ENCODE results near the gene SLC44A4.

SLC44A4 gene

GRCh38 chr6:31878222-31878621 is 575 bp downstream of the SLC44A4 start:
- Histone ChIP-seq H3K4me1 (peaks cover 7% of the 10 kb centered on the region), H3K36me3 (peaks cover 35% of the 10 kb centered on the region), H3K9me3 (no peaks in the 10 kb centered on the region), H3K4me3 (ENCODE audit: low read depth, low read length) (no peak overlapping the region), H3K27me3 (no peaks in the 10 kb centered on the region)
- no peak for DNase-seq
- no peak for TF ChIP-seq CTCF (IDR thresholded peaks at IDR 0.05; ENCODE audit: low read depth, low read length)

- DNase-seq = no peak
- Histone ChIP-seq H3K4me3 (ENCODE audit: low read depth, low read length) (no peak overlapping the region), H3K4me1 (peaks cover 6% of the 10 kb centered on the region), H3K36me3 (peaks cover 30% of the 10 kb centered on the region), H3K27me3 (no peaks in the 10 kb centered on the region), H3K9me3 (no peaks in the 10 kb centered on the region)
- no peak for TF ChIP-seq CTCF (IDR thresholded peaks at IDR 0.05; ENCODE audit: low read depth, low read length)
These were observed 1.1 kb downstream of the SLC44A4 start for GRCh38 chr6:31877651-31878161.

GRCh38 chr6:31877125-31877650 is 1.6 kb downstream of the SLC44A4 start:
- Histone ChIP-seq H3K4me1 (peaks cover under 1% of the 10 kb centered on the region; the same call in 1 of the 2 replicates), H3K27me3 (no peaks in the 10 kb centered on the region), H3K9me3 (no peaks in the 10 kb centered on the region), H3K4me3 (ENCODE audit: low read depth, low read length) (no peak overlapping the region), H3K36me3 (peaks cover 25% of the 10 kb centered on the region)
- TF ChIP-seq CTCF (IDR thresholded peaks at IDR 0.05; ENCODE audit: low read depth, low read length) = no peak
- no peak for DNase-seq

GRCh38 chr6:31876357-31876756 is 2.4 kb downstream of the SLC44A4 start:
- H3K9me3 ChIP-seq = no peaks in the 10 kb centered on the region

GRCh38 chr6:31875877-31876276 is 2.9 kb downstream of the SLC44A4 start:
- H3K27me3 ChIP-seq = no peaks in the 10 kb centered on the region
- H3K4me1 ChIP-seq = no peaks in the 10 kb centered on the region
- peaks cover 15% of the 10 kb centered on the region for H3K36me3 ChIP-seq
- no peak overlapping the region for H3K4me3 ChIP-seq (ENCODE audit: low read depth, low read length)
- no peak for TF ChIP-seq CTCF (IDR thresholded peaks at IDR 0.05; ENCODE audit: low read depth, low read length)
- no peaks in the 10 kb centered on the region for H3K9me3 ChIP-seq
- DNase-seq = no peak

More at GRCh38 chr6:31876357-31876756, 2.4 kb downstream of the SLC44A4 start:
- H3K4me1 ChIP-seq = no peaks in the 10 kb centered on the region
- peaks cover 19% of the 10 kb centered on the region for H3K36me3 ChIP-seq
- TF ChIP-seq CTCF (IDR thresholded peaks at IDR 0.05; ENCODE audit: low read depth, low read length) = no peak
- H3K4me3 ChIP-seq (ENCODE audit: low read depth, low read length) = no peak overlapping the region
- DNase-seq = no peak
- no peaks in the 10 kb centered on the region for H3K27me3 ChIP-seq

GRCh38 chr6:31874836-31875572 is 3.8 kb downstream of the SLC44A4 start:
- no peak for DNase-seq
- Histone ChIP-seq H3K36me3 (peaks cover 6% of the 10 kb centered on the region), H3K9me3 (no peaks in the 10 kb centered on the region), H3K4me1 (no peaks in the 10 kb centered on the region), H3K4me3 (ENCODE audit: low read depth, low read length) (no peak overlapping the region), H3K27me3 (no peaks in the 10 kb centered on the region)
- no peak for TF ChIP-seq CTCF (IDR thresholded peaks at IDR 0.05; ENCODE audit: low read depth, low read length)
